Keratinocyte (primary cell): ENCODE results near the gene CCAR1.

Experiments
- EZH2 ChIP-seq: IDR thresholded peaks from one replicate; pipeline ENCODE4 v1.6.1; 2012; ENCODE audit warnings: inconsistent platforms, mild to moderate bottlenecking, low read length, moderate library complexity
- TF ChIP-seq, protein P1 (sequence below), 3 experiments: IDR thresholded peaks in 1 of 3; conservative IDR thresholded peaks in 1 of 3; optimal IDR thresholded peaks in 1 of 3; 2 replicates in 2 of 3; 3 replicates in 1 of 3; pipeline versions ENCODE3 to v1.5.1; 2011; ENCODE audit warnings: low read length in 3 of 3, mild to moderate bottlenecking in 3 of 3, moderate library complexity in 2 of 3, control low read depth in 1 of 3, inconsistent platforms in 1 of 3; ENCODE audit not compliant: insufficient read depth in 2 of 3; ENCODE audit errors: extremely low read depth in 1 of 3

DNA sequence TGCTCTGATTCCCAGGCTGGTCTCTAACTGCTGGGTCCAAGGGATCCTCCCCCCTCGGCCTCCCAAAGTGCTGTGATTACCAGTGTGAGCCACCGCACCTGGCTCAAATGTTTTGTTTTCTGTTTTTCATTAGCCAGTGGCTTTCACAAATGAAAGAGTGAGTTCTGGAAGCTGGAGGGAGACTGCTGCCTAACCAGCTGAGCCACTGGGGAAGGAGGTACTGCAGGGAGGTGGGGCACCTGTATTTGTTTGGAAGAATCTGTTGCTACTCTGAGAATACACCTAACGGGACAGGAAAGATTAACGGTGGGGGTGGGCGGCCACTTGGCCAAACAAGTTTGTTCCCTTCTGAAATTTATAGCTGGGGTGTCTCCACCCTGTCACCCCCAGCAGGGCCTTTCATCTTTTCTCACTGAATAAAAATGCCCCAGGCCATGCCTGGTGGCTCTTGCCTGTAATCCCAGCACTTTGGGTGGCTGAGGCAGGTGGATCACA lies 111.0 kb downstream of the CCAR1 start:
- TF ChIP-seq, protein P1, sequence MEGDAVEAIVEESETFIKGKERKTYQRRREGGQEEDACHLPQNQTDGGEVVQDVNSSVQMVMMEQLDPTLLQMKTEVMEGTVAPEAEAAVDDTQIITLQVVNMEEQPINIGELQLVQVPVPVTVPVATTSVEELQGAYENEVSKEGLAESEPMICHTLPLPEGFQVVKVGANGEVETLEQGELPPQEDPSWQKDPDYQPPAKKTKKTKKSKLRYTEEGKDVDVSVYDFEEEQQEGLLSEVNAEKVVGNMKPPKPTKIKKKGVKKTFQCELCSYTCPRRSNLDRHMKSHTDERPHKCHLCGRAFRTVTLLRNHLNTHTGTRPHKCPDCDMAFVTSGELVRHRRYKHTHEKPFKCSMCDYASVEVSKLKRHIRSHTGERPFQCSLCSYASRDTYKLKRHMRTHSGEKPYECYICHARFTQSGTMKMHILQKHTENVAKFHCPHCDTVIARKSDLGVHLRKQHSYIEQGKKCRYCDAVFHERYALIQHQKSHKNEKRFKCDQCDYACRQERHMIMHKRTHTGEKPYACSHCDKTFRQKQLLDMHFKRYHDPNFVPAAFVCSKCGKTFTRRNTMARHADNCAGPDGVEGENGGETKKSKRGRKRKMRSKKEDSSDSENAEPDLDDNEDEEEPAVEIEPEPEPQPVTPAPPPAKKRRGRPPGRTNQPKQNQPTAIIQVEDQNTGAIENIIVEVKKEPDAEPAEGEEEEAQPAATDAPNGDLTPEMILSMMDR (optimal IDR thresholded peaks at IDR 0.05 in 1 of 3, IDR thresholded peaks at IDR 0.05 in 1 of 3, conservative IDR thresholded peaks at IDR 0.05 in 1 of 3; ENCODE audit: extremely low read depth in 1 of 3, insufficient read depth in 2 of 3, low read length in 3 of 3) = no peak
- TF ChIP-seq EZH2 = no peak
